ENCODE data around the gene TNIP1.

TNIP1 gene

DNA sequence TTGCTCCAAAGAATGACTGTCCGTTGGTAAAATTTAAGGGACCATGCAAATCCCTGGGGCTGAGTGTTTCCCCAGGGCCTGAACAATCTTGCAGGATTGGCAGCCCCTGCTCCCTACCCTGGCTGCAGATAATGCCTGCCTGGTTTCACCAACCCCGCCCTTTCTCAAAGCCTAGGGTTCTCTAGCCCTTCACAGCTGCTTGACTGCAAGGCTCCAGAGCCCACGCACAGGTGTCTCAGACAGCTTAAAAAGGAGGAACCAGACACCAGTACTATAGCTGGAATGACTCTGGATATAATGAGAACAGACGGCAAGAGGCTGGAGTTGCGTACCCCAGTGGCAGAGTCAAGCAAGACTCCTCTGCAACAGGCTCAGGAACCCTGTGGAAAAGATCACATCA, 25.2 kb upstream of the TNIP1 start:
- in situ Hi-C loops (cut with MboI; ENCODE audit: low sequenced_read_pairs): no loop called here

DNA sequence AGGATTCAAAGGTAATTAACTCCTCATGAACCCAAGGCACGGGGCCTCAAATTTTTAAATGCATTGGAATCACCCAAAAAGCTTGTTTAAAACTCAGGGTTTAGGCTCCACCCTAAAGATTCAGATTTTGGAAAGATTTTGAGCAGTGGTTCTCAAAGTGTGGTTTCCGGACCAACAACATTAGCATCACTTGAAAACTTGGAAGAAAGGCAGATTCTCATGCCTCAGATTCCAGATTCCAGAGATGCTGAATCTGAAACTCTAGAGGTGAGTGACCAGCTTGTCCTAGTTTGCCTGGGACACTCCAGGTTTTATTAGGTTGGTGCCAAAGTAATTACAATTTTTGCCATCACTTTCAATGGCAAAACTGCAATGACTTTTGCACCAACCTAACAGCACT, 24.7 kb upstream of the TNIP1 start:
- in situ Hi-C loops (cut with MboI; ENCODE audit: low sequenced_read_pairs): no loop called here

DNA sequence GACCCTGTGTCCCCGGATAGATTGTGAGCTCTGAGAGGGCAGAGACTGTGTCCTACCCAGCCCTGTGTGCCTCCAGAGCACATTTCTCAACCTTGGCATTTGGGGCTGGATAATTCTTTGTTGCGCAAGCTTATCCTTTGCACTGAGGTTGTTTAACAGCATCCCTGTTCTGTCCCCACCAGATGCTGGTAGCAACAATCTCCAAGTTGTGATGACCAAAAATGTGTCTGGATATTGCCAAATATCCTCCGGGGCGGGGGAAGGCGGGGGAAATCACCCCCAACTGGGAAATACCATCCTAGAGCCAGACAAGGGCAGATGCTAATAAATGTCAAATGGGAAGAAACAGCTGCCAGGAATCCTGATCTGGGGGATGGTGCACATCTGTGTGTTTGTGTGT, 24.0 kb upstream of the TNIP1 start:
- in situ Hi-C loops (cut with MboI; ENCODE audit: low sequenced_read_pairs): no loop called here

DNA sequence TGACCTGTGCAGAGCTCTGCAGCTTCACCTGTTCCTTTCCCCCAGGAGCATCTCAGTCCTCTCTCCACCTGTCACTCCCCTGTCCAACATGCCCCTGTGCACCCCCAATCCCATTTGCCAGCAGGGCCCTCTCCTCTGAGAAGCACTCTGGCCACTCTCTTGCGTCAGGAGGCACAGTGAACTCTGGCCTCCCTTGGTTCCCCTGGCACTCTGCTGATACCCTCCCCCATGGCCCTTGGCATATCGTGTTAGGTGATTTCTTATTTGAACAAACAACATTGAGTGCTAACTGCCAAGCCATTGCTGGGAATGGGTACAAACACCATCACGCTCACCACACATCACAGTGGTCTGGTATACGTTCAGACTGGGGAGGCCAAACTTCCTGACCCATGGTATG, 20.9 kb upstream of the TNIP1 start:
- in situ Hi-C loops (cut with MboI; ENCODE audit: low sequenced_read_pairs): no loop called here

DNA sequence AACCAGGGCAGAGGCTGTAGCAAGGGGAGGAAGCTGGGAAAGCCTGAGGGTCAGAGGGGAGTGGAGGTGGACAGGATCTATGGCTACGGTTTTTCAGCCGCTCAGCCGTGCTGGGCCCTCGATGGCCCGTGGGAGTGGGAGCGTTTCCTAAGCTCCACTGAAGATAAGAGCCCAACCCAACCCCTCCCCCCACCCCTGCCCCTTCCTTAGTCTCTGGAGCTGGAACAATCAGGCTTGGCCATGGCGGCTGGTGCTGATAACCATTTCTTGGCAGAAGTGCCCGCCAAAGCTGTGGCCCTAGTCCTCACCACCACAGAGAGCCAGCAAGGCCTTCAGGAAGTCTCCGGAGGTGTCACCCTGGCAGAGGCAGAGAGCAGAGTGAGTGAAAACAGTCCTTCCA, 20.3 kb upstream of the TNIP1 start:
- in situ Hi-C loops (cut with MboI; ENCODE audit: low sequenced_read_pairs): no loop called here

DNA sequence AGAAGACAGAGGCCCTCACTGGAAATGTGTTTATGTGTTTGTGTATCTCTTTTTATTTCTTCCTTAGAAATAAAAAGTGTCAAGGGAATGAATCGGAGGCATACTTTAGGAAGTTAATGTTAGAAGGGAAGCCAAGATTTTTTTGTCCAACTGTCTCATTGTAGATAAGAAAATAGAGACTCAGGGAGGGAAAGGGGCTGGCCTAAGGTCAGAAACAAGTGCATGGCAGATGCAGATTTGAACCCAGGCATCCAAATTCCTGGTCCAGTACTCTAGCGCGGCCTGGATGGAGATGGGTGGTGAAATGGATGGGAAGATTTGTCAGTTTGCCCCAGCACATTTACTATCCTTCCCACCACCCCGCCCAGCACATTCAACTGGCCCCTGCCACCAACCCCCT, 19.8 kb upstream of the TNIP1 start:
- in situ Hi-C loops (cut with MboI; ENCODE audit: low sequenced_read_pairs): no loop called here

DNA sequence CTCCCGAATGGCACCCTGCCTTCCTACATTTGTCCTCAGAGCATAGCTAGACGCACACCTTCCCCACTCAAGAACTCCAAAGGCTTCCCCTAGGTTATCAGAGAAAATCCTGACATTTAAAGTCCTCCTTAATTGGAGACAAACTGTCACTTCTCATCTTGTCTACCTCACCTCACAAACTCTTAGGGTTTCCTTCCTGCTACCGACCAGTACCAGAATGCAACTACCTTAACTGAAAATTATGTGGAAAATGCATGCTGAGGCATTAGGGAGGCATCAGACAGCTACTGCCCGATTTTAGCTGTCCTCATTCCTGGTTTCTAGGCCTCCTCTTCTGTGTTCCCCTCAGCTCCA, 17.9 kb upstream of the TNIP1 start:
- in situ Hi-C loops (cut with MboI; ENCODE audit: low sequenced_read_pairs): no loop called here

DNA sequence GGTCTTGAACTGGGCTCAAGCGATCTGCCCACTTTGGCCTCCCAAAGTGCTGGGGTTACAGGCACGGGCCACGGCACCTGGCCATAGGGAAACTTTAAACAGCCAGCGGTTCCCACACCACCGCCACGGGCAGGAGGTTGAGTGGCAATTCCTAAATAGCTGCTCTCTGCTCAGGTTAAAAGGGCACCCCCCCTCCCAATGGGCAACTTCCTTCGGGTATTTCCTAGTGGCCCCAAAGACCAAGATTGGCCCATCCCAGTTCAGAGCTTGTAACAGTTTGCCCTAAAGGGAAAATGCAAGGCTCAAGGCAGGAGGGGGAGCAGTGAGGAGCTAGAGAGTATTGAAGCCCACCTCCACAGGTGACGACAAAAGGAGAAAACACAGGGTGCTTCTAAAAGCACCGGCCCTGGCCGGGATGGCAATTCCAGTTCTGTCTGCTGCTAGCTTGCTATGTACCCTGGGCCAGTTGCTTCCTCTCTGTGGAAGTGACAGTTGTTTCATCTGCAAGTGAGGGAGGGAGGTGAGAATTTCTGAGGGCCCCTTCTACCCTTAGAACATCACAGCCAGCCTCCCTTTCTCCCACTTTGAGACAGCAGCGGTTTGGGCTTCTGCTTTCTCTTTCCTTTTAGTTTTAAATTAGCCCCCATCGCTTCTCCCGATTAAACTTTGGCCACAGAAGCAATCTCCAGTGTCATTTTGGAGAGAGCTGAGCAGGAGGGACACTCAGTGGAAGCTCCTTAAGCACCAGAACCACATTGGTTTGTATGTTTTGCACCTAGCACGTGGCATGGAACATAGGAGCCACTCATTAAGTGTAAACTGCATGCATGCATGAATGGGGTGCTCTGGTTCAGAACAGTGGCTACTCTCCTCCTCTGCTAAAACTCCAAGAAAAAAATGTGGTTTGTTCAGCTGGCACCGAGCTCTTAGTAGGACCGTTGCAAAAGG, 17.3 kb upstream of the TNIP1 start:
- in situ Hi-C loops (cut with MboI; ENCODE audit: low sequenced_read_pairs): no loop called here

DNA sequence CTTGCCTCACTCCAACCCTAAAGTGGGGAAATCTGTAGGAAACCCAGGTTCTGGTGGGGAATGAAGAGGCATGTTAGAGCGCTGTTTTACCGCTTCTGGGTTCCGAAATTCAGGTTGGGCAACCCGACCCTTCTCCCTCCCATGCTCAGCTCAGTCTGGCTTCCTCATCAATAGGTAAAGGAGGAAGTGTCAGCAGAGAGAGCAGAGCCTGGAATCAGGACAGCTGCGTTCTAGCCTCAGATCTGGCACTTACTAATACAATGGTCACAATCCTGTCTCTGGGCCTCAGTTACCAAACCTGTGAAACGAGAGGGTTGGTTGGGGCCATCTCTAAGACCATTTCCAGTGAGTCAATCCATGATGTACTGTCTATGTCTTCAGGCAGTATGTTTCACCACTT, 16.2 kb upstream of the TNIP1 start:
- in situ Hi-C loops (cut with MboI; ENCODE audit: low sequenced_read_pairs): no loop called here

DNA sequence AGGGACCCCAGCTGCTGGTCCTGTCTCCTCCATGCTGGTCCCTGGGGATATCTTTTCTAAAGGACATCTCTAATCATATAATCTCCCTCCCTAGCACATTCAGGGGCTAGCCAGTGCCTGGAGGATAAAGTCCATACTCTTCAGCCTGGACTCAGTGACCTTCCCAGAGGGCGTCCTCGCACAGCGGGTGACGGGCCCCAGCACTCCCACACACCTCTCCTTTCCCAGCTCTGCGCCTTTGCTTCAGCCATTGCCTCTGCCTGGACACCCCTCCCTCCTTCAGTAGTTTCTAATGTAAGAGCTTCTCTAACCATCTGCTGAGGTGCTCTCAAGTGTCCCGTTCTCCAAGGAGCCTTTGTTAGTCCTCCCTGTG, 15.2 kb upstream of the TNIP1 start:
- in situ Hi-C loops (cut with MboI; ENCODE audit: low sequenced_read_pairs): no loop called here

DNA sequence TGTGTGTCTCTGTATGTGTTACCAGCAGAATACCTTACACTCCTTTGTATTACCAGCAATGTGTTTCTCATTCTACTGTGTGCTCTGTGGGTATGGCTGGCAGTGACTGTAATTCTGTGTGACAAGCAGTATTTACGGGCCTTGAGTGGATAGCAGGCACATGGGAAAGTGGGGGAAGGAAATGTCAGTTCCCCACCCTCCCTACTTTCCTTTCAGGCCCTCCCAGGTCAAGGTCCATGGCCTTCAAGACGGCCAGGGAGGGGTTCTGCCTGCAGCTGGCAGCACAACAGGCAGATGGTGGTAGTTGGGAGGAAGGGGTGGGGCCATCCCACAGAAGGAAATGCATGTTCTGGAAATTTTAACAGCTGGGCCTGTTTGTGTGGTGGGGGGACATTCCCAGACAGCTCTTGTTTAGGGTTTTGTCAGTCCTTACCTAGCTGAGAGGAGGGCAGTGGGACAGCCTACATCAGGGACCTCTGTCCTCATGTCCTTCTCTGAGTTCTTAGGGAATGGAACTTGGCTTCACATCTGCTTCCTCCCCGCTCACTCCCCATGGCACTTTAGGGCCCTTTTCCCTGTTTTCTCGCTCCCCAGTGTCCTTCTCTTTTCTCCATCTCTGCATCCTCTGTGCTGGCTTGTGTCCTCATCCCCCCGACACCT, 14.6 kb upstream of the TNIP1 start:
- in situ Hi-C loops (cut with MboI; ENCODE audit: low sequenced_read_pairs): no loop called here

DNA sequence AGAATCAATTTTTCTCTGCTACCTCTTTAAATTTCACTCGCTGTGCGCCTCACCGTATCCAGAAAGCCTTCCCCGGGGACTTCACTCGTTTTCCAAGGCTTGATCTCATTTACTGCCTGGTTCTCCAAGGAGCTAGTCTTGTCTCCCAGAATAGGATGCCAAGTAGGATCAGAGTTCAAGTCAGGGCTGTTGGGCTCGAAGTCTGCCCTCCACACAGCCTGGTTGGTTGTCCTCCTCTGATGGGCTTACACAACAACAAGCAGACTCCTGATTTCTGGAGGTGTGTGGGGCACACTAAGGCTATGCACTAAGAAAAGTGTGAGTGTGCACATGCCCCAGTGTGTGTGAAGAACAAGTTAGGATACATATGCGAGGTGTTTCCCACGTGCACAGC, 14.0 kb upstream of the TNIP1 start:
- in situ Hi-C loops (cut with MboI; ENCODE audit: low sequenced_read_pairs): no loop called here

DNA sequence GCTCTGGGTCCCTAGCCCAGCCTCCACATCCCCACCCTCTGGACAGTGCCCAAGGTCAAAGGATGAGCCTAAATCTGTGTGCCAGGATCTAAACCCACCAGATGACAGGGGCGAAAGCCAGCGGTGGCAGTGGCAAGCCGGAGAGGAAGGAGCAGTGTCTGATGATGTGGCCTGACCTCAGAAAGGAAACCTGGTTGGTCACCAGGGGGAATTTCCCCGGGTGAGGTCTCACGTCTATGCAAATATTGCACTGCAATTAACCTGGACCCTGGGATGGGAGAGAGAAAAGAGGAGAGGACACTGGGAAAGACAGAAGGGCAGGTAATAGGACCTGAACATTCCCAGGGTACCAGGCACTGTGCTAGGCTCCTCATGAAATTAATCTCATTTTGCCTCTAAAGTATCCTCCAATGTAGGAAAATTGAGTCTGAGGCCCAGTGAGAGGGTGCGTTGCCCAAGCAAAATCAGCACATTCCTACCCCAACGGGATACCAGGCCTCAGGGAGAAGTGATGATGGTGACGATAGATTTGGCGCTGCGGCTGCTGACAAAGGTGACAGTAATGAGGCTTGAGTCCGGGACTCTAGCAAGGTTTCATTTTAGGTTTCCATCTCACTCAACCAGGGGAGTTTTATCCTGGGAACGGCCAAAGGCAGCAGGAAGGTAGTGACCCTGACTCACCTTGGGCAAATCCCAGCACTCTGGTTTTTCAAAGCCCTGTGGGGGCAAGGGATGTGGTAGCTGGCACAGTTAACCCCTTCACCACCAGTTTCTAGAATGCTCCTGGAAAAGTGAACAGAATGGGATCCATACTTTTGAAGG, 13.4 kb upstream of the TNIP1 start:
- in situ Hi-C loops (cut with MboI; ENCODE audit: low sequenced_read_pairs): no loop called here

DNA sequence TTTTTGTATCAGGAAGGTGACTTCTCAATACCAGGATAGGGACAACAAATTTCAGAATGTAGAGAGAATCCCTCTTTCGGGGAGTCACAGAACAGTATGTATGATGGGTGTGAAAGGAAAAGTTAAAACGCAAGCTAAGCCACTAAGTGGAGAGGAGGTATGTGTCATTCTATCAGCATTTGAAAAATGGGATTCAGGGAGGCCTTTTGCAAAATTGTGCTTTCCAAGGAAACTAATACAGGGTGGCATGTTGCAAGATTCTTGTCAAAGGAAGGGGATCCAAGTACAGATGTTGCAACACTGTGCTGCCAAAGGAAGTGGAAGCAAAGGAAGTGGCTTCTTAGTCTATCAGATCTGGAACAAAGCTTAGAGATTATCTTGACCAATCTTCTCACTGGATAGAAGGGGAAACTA, 12.6 kb upstream of the TNIP1 start:
- in situ Hi-C loops (cut with MboI; ENCODE audit: low sequenced_read_pairs): no loop called here

DNA sequence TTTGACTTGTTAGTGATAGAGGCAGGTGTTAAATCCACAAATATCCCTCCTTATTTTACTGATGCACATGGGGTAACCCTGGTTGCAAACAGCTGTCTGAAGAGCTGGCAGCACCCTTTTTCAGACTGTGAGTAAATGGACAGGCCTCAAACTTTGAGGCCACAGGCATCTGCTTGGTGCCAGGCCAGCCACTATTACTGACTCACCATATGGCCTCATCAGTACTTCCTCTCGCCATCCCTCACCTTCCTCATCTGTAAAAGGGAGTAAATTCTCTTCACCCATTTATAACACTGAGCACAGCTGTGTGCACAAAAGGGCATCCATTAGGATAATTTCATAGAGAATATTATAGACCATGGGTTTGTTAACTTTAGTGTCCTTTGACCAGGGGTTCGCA, 11.9 kb upstream of the TNIP1 start:
- in situ Hi-C loops (cut with MboI; ENCODE audit: low sequenced_read_pairs): no loop called here

DNA sequence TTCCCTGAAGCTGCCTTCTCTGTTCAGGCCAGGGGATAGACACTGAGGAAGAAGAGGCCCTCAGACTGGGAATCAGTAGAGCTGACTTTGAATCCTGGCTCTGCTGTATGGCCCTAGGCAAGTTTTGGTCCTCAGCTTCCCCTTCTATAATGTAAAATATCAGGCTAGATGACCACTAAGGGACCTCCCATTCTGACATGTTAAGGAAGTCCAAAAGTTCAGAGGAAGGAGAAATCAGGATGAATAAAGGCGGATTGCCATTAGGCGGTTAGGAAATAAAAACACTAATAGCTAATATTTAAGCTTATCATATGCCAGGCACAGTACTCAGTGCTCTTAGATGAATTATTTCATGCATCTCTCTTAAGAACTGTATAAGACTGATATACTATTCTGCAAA, 8.9 kb upstream of the TNIP1 start:
- in situ Hi-C loops (cut with MboI; ENCODE audit: low sequenced_read_pairs): no loop called here

DNA sequence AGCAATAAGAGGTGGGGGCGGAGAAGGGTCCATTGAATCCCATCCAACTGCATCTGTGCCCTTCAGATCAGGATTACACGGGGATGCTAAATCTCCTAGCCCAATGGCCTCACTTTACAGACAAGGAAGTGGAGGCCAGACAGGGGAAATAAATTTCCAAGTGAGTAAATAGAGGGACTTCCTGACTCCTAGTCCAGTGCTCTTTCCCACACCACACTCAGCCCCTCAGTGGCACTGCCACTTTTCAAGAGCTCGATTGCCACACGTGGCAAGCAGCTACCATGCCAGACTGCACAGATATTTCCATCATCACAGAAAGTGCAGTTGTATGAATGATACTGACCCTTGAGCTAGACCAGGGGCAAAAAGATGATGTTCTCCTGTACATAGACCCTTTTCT, 8.2 kb upstream of the TNIP1 start:
- in situ Hi-C loops (cut with MboI; ENCODE audit: low sequenced_read_pairs): no loop called here

DNA sequence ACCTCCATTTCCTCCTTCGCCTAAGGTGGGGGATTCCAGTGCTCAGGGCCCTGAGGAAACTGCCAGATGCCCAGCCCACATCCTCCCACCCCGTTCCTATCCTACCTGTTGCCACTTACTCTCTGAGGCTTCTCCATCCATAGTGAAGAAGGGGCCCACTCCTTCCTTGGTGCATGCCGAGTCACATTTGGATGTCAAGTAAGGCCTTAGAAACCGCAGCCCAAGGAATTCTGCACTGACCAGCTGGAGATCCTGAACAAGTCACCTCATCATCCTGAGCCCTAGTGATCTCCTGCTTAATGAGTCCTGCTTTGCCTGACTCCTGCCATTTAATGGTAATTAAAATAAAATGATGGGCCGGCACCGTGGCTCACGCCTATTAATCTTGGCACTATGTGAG, 6.7 kb upstream of the TNIP1 start:
- in situ Hi-C loops (cut with MboI; ENCODE audit: low sequenced_read_pairs): no loop called here

DNA sequence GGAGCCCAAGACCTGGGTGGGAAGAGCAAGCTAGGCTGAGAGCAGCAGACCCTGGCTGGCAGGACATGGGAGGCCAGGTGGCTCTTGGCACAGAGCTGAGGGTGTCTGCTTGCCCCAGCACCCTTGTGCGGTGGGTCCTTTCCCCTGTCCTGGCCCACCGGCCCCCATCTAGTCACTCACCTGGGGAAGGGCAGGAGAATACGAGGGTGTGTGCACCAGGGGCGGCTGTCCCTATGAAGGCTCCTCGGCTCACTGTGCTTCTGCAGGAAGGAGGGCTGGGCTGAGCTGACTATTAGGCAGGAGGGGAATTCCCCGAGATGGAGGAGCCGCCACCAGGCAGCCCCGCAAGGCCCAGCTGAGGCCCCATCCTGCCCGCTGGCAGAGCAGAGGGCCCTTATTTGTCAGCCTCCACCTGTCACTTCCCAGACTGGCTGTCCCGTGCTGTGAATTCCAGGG, 6.1 kb upstream of the TNIP1 start:
- in situ Hi-C loops (cut with MboI; ENCODE audit: low sequenced_read_pairs): no loop called here

DNA sequence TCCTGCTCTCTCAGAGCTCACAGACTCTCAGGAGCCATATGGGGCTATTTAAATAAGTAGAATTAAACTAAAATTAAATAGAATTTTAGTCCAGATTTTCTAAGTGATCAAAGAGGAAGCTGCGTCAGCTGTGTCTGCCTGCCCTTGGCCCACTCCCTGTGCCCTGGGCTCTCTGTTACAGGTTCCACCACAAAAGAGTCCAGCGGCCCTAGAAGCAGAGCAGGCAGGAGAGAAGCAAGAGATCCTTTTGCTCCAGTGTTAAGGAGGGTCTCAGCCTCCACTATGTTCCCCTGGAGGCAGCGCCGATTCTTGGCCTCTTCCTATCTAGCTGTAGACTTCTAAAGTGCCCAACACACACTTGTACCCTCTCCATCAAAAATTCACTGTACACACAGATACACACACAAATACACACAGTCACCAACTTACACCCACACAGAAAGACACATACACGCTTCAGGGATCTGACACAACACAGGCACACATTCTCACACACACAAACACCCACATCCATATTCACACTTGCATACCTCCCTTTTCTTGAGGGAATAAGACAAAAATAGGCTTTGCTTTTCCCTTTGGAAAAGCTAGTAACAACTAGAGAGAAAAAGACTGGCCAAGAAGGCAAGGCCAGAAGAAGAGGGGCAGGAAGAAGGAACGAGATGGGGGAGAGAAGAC, 5.5 kb upstream of the TNIP1 start:
- in situ Hi-C loops (cut with MboI; ENCODE audit: low sequenced_read_pairs): no loop called here

DNA sequence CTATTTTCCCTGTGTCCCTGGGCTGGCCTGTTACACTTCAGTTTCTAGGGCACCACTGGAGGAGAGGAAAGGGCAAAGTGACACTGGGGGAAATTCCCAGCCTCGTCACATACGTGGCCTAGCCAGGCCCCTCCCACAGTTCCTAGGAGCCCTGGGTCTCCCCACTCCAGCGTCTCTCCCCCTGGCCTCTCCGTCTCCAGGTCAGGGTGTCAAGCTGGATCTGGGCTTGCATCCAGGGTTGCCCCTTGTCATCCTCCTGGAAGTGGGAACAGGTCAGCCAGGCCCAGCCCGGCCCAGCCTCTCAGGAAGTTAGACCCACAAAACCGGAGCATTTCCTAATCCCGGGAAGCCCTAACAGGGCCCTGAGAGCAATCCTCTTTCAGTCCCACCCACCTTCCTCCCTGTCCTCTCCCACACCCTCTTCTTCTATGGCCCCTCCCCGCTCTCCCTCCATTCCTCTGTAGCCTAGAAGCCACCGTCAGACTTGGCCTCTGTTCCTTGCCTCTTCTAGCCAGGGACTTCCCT, 4.7 kb upstream of the TNIP1 start:
- in situ Hi-C loops (cut with MboI; ENCODE audit: low sequenced_read_pairs): no loop called here

Measured in hTERT RPE-1 (cell line).